ENCODE measurements around the gene EYS. TPM values are rescaled to one million over a fixed set of nuclear protein-coding genes. Genes with fewer than 3 reads are reported as not detected.

The EYS gene
- total RNA-seq, 1 experiment from 2014 or later, result not detected

GRCh38 chr6:65248101-65248610 lies 458.9 kb downstream of the EYS start:
- ChIA-PET CTCF (no interaction called here), POLR2A (no interaction called here)
- no peak for TF ChIP-seq CTCF (IDR thresholded peaks at IDR 0.05; ENCODE audit: insufficient read depth in 1 of 2, low read depth in 1 of 2, low read length in 1 of 2, severe bottlenecking in 1 of 2, unreplicated experiment in 1 of 2)
- Histone ChIP-seq H3K36me3 (ENCODE audit: control insufficient read depth, insufficient read depth, low read length) (no peaks in the 10 kb centered on the region), H3K4me1 (no peaks in the 10 kb centered on the region), H3K27me3 (replicated peaks; ENCODE audit: control insufficient read depth, insufficient read depth, low read length) (no peaks in the 10 kb centered on the region), H3K9me3 (no peaks in the 10 kb centered on the region), H3K4me3 (ENCODE audit: low read depth, low read length) (no peak overlapping the region)
- Mint-ChIP-seq H3K36me3 (ENCODE audit: insufficient read depth, unreplicated experiment) (no peaks in the 10 kb centered on the region), H3K27me3 (ENCODE audit: insufficient read depth, unreplicated experiment) (no peaks in the 10 kb centered on the region), H3K4me1 (ENCODE audit: low read depth, unreplicated experiment) (no peaks in the 10 kb centered on the region), H3K27ac (ENCODE audit: unreplicated experiment) (no peak overlapping the region), H3K9me3 (ENCODE audit: unreplicated experiment) (no peaks in the 10 kb centered on the region), H3K4me3 (ENCODE audit: unreplicated experiment) (no peak overlapping the region)
- no peak for DNase-seq
- intact Hi-C loops (cut with micrococcal nuclease; ENCODE audit: unreplicated experiment), result no loop called here
- BruUV-seq (replicated peaks), result no TSS peak

- ChIA-PET CTCF (no interaction called here), POLR2A (no interaction called here)
- Histone ChIP-seq H3K36me3 (ENCODE audit: control insufficient read depth, insufficient read depth, low read length) (no peaks in the 10 kb centered on the region), H3K4me1 (no peaks in the 10 kb centered on the region), H3K9me3 (no peaks in the 10 kb centered on the region), H3K27me3 (replicated peaks; ENCODE audit: control insufficient read depth, insufficient read depth, low read length) (no peaks in the 10 kb centered on the region), H3K4me3 (ENCODE audit: low read depth, low read length) (no peak overlapping the region)
- BruUV-seq (replicated peaks), result no TSS peak
- no peaks in the 10 kb centered on the region for H3K9me3 Mint-ChIP-seq (ENCODE audit: unreplicated experiment)
- no peaks in the 10 kb centered on the region for H3K36me3 Mint-ChIP-seq (ENCODE audit: insufficient read depth, unreplicated experiment)
- no peak overlapping the region for H3K4me3 Mint-ChIP-seq (ENCODE audit: unreplicated experiment)
- TF ChIP-seq CTCF (IDR thresholded peaks at IDR 0.05; ENCODE audit: insufficient read depth in 1 of 2, low read depth in 1 of 2, low read length in 1 of 2, severe bottlenecking in 1 of 2, unreplicated experiment in 1 of 2), result no peak
- no peak for DNase-seq
- no peaks in the 10 kb centered on the region for H3K4me1 Mint-ChIP-seq (ENCODE audit: low read depth, unreplicated experiment)
- no peaks in the 10 kb centered on the region for H3K27me3 Mint-ChIP-seq (ENCODE audit: insufficient read depth, unreplicated experiment)
- no peak overlapping the region for H3K27ac Mint-ChIP-seq (ENCODE audit: unreplicated experiment)
- intact Hi-C loops (cut with micrococcal nuclease; ENCODE audit: unreplicated experiment), result no loop called here
Observed at GRCh38 chr6:65231616-65232015, 475.4 kb downstream of the EYS start.

DNA sequence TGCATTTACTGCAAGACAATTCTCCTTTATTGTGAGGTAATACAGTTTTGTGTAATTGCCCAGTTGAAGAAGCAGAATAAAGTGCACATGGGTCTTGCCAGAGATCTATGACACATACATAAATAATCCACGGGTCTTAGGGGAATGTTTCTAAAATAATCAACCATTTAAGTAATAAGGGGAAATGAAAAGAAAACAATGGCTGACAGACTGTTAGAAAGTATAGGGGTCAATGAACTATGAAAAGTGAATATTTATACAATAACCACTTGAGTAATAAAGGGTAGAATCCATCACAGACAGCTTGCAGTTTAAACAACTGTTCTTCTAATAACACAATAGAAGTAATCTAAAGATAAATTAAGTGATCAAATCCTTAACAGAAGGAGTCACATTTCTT lies 477.2 kb downstream of the EYS start:
- Mint-ChIP-seq H3K4me3 (ENCODE audit: unreplicated experiment) (no peak overlapping the region), H3K36me3 (ENCODE audit: insufficient read depth, unreplicated experiment) (no peaks in the 10 kb centered on the region), H3K27ac (ENCODE audit: unreplicated experiment) (no peak overlapping the region), H3K9me3 (ENCODE audit: unreplicated experiment) (no peaks in the 10 kb centered on the region), H3K4me1 (ENCODE audit: low read depth, unreplicated experiment) (no peaks in the 10 kb centered on the region), H3K27me3 (ENCODE audit: insufficient read depth, unreplicated experiment) (no peaks in the 10 kb centered on the region)
- Histone ChIP-seq H3K36me3 (ENCODE audit: control insufficient read depth, insufficient read depth, low read length) (no peaks in the 10 kb centered on the region), H3K4me3 (ENCODE audit: low read depth, low read length) (no peak overlapping the region), H3K9me3 (no peaks in the 10 kb centered on the region), H3K27me3 (replicated peaks; ENCODE audit: control insufficient read depth, insufficient read depth, low read length) (no peaks in the 10 kb centered on the region), H3K4me1 (no peaks in the 10 kb centered on the region)
- no peak for DNase-seq
- BruUV-seq (replicated peaks), result no TSS peak
- CTCF ChIA-PET, result no interaction called here
- POLR2A ChIA-PET, result no interaction called here
- intact Hi-C loops (cut with micrococcal nuclease; ENCODE audit: unreplicated experiment), result no loop called here
- no peak for TF ChIP-seq CTCF (IDR thresholded peaks at IDR 0.05; ENCODE audit: insufficient read depth in 1 of 2, low read depth in 1 of 2, low read length in 1 of 2, severe bottlenecking in 1 of 2, unreplicated experiment in 1 of 2)

All from Caco-2 (cell line).